GM12878 (cell line): ENCODE results near the gene PTTG1. TPM values are rescaled to one million over a fixed set of nuclear protein-coding genes. Genes with fewer than 3 reads are reported as not detected.

Experiments used
- ATAC-seq: fragments of 200-7000 bp; cut with Tn5 transposase; 3 replicates; pipeline ENCODE4 v1.9.1; 2020; ENCODE audit warnings: mild to moderate bottlenecking, moderate library complexity
- BruUV-seq: library from RNA; stranded (reverse); fragments of 400-500 nt; replicated peaks from 2 replicates; lab custom pipeline; 2021; lab: Mats Ljungman, UMichigan
- CTCF ChIA-PET: fragments of 300-600 bp; sonication (Branson Sonifier 250); formaldehyde crosslinking; extraction: SDS; loops from one replicate; lab custom pipeline; 2021; ENCODE audit warnings: inconsistent platforms; lab: Yijun Ruan, JAX
- POLR2A ChIA-PET: fragments of 350-600 bp; formaldehyde crosslinking; extraction: SDS; loops from one replicate; lab custom pipeline; 2021; ENCODE audit warnings: inconsistent platforms; lab: Charles Lee
- RAD21 ChIA-PET: fragments of 300-600 bp; sonication (Branson Sonifier 250); formaldehyde crosslinking; loops from one replicate; lab custom pipeline; 2023; ENCODE audit warnings: antibody characterized with exemption; ENCODE audit not compliant: unreplicated experiment; lab: Charles Lee
- SMC1A ChIA-PET: fragments of 300-600 bp; sonication (Branson Sonifier 250); formaldehyde crosslinking; loops from one replicate; lab custom pipeline; 2023; ENCODE audit not compliant: unreplicated experiment, uncharacterized antibody; lab: Charles Lee
- DNase-seq: peaks from one replicate; pipeline ENCODE4 v3.0.0-alpha.2; 2011; ENCODE audit warnings: low read depth, low spot score
- FAIRE-seq: peaks from 3 replicates; lab custom pipeline; 2011; peaks lifted over from hg19 to GRCh38; lab: Jason Lieb, UNC
- H2AFZ ChIP-seq: 2 replicates; pipeline ENCODE4 v1.6.0; 2011; ENCODE audit warnings: low read depth, low read length, control low read depth; ENCODE audit not compliant: control insufficient read depth
- H3K27ac ChIP-seq: 2 replicates; pipeline ENCODE4 v1.5.1; 2011; ENCODE audit warnings: control low read depth; ENCODE audit not compliant: control insufficient read depth, insufficient read depth
- H3K27me3 ChIP-seq, 2 experiments: replicated peaks in 1 of 2; 2 replicates each; pipeline versions ENCODE4 v1.6.0 to v1.6.1; 2011; ENCODE audit warnings: low read length in 1 of 2; ENCODE audit not compliant: control insufficient read depth in 2 of 2, insufficient read depth in 2 of 2
- H3K36me3 ChIP-seq, 2 experiments: 2 replicates each; pipeline ENCODE4 v1.5.1; 2011; ENCODE audit warnings: low read length in 1 of 2; ENCODE audit not compliant: control insufficient read depth in 2 of 2, insufficient read depth in 2 of 2
- H3K4me1 ChIP-seq: 2 replicates; pipeline ENCODE4 v1.6.1; 2011; ENCODE audit warnings: mild to moderate bottlenecking, low read length, moderate library complexity, mixed read lengths; ENCODE audit not compliant: control insufficient read depth, insufficient read depth
- H3K4me2 ChIP-seq: 2 replicates; pipeline ENCODE4 v1.6.0; 2011; ENCODE audit warnings: control low read depth; ENCODE audit not compliant: control insufficient read depth, insufficient read depth
- H3K4me3 ChIP-seq: fragments of 200-600 bp; sonication (generic); 2 replicates; pipeline ENCODE4 v1.5.1; 2016
- H3K79me2 ChIP-seq: 2 replicates; pipeline ENCODE4 v1.6.0; 2011; ENCODE audit warnings: low read length; ENCODE audit not compliant: control insufficient read depth, insufficient read depth
- H3K9ac ChIP-seq: 2 replicates; pipeline ENCODE4 v1.8.0; 2011; ENCODE audit warnings: low read length, control low read depth, mixed read lengths; ENCODE audit not compliant: control insufficient read depth, insufficient read depth
- H3K9me3 ChIP-seq: replicated peaks from 3 replicates; pipeline ENCODE4 v1.5.1; 2011; ENCODE audit warnings: mild to moderate bottlenecking, low read length; ENCODE audit not compliant: control insufficient read depth, insufficient read depth
- H4K20me1 ChIP-seq: 2 replicates; pipeline ENCODE4 v1.6.0; 2011; ENCODE audit not compliant: control insufficient read depth, insufficient read depth
- BHLHE40 ChIP-seq, 2 experiments: fragments of 450-650 bp in 1 of 2; IDR thresholded peaks; 2 replicates each; pipeline ENCODE4 v1.6.1; 2011 to 2017; ENCODE audit warnings: low read depth in 2 of 2, borderline replicate concordance in 1 of 2, improper control_type of control experiment in 1 of 2, low read length in 1 of 2, mild to moderate bottlenecking in 1 of 2
- GATAD2B ChIP-seq: fragments of 450-650 bp; conservative IDR thresholded peaks from 2 replicates; pipeline ENCODE4 v1.6.1; 2017; ENCODE audit warnings: low read depth, mild to moderate bottlenecking, moderate library complexity
- IKZF2 ChIP-seq, 2 experiments: fragments of 450-650 bp; IDR thresholded peaks; 2 replicates each; pipeline ENCODE4 v1.6.1; 2017; ENCODE audit warnings: mild to moderate bottlenecking in 2 of 2, moderate library complexity in 2 of 2
- PBX3 ChIP-seq: IDR thresholded peaks from 2 replicates; pipeline ENCODE4 v1.6.1; 2011; ENCODE audit warnings: mild to moderate bottlenecking, low read depth, low read length, moderate library complexity; ENCODE audit not compliant: insufficient replicate concordance
- SKIL ChIP-seq: fragments of 450-650 bp; IDR thresholded peaks from 2 replicates; pipeline ENCODE4 v1.6.1; 2017; ENCODE audit warnings: mild to moderate bottlenecking, low read depth, inconsistent platforms; ENCODE audit not compliant: poor library complexity, severe bottlenecking
- ZBTB33 ChIP-seq: fragments of 450-650 bp; IDR thresholded peaks from 2 replicates; pipeline ENCODE4 v1.6.1; 2017; ENCODE audit warnings: mild to moderate bottlenecking
- ZNF687 ChIP-seq: fragments of 450-650 bp; IDR thresholded peaks from 2 replicates; pipeline ENCODE4 v1.6.1; 2017; ENCODE audit warnings: mild to moderate bottlenecking, moderate library complexity
- WGBS: methylation state at CpG from one replicate; pipeline ENCODE4 v1.1.6; 2016; ENCODE audit warnings: low lambda C conversion rate; ENCODE audit not compliant: insufficient replicate concordance, insufficient coverage; ENCODE audit errors: missing lambda C conversion rate; 5-methylcytosine and 5-hydroxymethylcytosine counted together
- in situ Hi-C: fragments of 300-500 bp; cut with MboI; formaldehyde crosslinking; loops from 9 replicates; pipeline ENCODE4 v1.14.3; 2018; ENCODE audit warnings: mixed read lengths
- intact Hi-C: fragments of 100-400 bp; cut with micrococcal nuclease; formaldehyde crosslinking; loops from one replicate; pipeline ENCODE4 v1.14.2; 2022; ENCODE audit not compliant: unreplicated experiment
- polyA plus RNA-seq, 11 experiments: library from polyadenylated mRNA; depleted of rRNA in 4 of 11; unstranded in 6 of 11; stranded (reverse) in 5 of 11; fragments of >200 nt; fragmentation: Nextera tagmentation in 4 of 11; fragmentation: Illumina TruSeq in 1 of 11; extraction: Ambion mirVana in 4 of 11; extraction: Trizol in 1 of 11; gene quantifications; 1 replicate in 1 of 11; 2 replicates in 10 of 11; pipeline versions ENCODE4 v1.2.1 to v1.2.3, GENCODE V29; 2011 to 2016; ENCODE audit warnings: inconsistent platforms in 2 of 11, missing spikeins in 2 of 11, low read depth in 1 of 11
- total RNA-seq, 4 experiments: library from RNA; depleted of rRNA in 3 of 4; stranded (reverse); fragments of >200 nt in 3 of 4; fragmentation: Illumina TruSeq in 1 of 4; extraction: Trizol in 1 of 4; gene quantifications; 2 replicates each; pipeline versions ENCODE4 v1.2.1 to v1.2.3, GENCODE V29; 2013 to 2021

PTTG1 gene
- total and polyA plus RNA-seq, 10 of the 15 experiments (the other 5 are each of a cell fraction or from before 2014, with no cell fraction given) = 154 to 1,033 (median 377) TPM

GRCh38 chr5:160439205-160439600, 17.5 kb downstream of the PTTG1 start (continued):
- TF ChIP-seq ZBTB33 = no peak
- TF ChIP-seq, all 136 proteins: peak for 43

- ATAC-seq (no peak; the same call in 2 of the 3 replicates), DNase-seq (peak; percentile 68), FAIRE-seq (no peak)
- H2AFZ ChIP-seq = peak overlapping the region; percentile 56
- intact Hi-C loops (no loop called here), in situ Hi-C loops (no loop called here)
- no peaks in the 10 kb centered on the region for H3K27me3 ChIP-seq
- H3K36me3 ChIP-seq = no peaks in the 10 kb centered on the region
- H3K27ac ChIP-seq = peak overlapping the region; percentile 81
- BruUV-seq = no TSS peak
- no peak overlapping the region for H3K4me3 ChIP-seq
- H3K4me2 ChIP-seq = peak overlapping the region; percentile 63
- 0% methylated on average over 1 of the region's 1 CpG for WGBS
- CTCF ChIA-PET = interaction anchor here (0.9 to 7.7 kb wide), 9 partner anchors 8 to 69 kb away, joined by 4 to 235 read pairs (median 127); partner anchors contain the start of genes PTTG1 and SLU7
- POLR2A ChIA-PET = interaction anchor here (0.6 to 7.8 kb wide), 14 partner anchors 11 to 1569 kb away, joined by 4 to 156 read pairs (median 8); partner anchors contain the start of genes PTTG1 and SLU7
- peaks cover 50% of the 10 kb centered on the region for H3K79me2 ChIP-seq
- RAD21 ChIA-PET = interaction anchor here (0.8 to 7.8 kb wide), 13 partner anchors 12 to 519 kb away, joined by 3 to 329 read pairs (median 10); partner anchors contain the start of genes PTTG1, PWWP2A and SLU7
- peaks cover 3% of the 10 kb centered on the region for H3K9me3 ChIP-seq
- 0 out of 2 replicates have a peak overlapping the region, but pooled peaks have one; percentile 30 for H3K9ac ChIP-seq
- SMC1A ChIA-PET = interaction anchor here (1.1 to 7.8 kb wide), 9 partner anchors 12 to 402 kb away, joined by 4 to 511 read pairs (median 33); partner anchors contain the start of genes PTTG1 and SLU7
- no peaks in the 10 kb centered on the region for H4K20me1 ChIP-seq
- H3K4me1 ChIP-seq = peaks cover 53% of the 10 kb centered on the region
- no peak for TF ChIP-seq PBX3
- TF ChIP-seq GATAD2B = 0 out of 2 replicates have a peak, but pooled peaks have one; percentile 39
- TF ChIP-seq BHLHE40 (IDR thresholded peaks at IDR 0.05; ENCODE audit: borderline replicate concordance in 1 of 2, low read depth in 2 of 2, low read length in 1 of 2) = peak in 1 of 2 experiments; percentile 27; a peak in 1 of 4 replicates
- TF ChIP-seq SKIL = peak; percentile 21
- TF ChIP-seq IKZF2 (IDR thresholded peaks at IDR 0.05) = peak in 1 of 2 experiments; percentile 82; a peak in 3 of 4 replicates
- TF ChIP-seq ZNF687 = peak; percentile 35; the same call in 1 of the 2 replicates
These were observed 19.7 kb downstream of the PTTG1 start for GRCh38 chr5:160441311-160441781.
